ENCODE data around the gene RAB31.

RAB31 gene

GRCh38 chr18:9714266-9715087, 6.4 kb downstream of the RAB31 start:
- no peak for DNase-seq

GRCh38 chr18:9715088-9715343, 6.9 kb downstream of the RAB31 start:
- DNase-seq: no peak

DNA sequence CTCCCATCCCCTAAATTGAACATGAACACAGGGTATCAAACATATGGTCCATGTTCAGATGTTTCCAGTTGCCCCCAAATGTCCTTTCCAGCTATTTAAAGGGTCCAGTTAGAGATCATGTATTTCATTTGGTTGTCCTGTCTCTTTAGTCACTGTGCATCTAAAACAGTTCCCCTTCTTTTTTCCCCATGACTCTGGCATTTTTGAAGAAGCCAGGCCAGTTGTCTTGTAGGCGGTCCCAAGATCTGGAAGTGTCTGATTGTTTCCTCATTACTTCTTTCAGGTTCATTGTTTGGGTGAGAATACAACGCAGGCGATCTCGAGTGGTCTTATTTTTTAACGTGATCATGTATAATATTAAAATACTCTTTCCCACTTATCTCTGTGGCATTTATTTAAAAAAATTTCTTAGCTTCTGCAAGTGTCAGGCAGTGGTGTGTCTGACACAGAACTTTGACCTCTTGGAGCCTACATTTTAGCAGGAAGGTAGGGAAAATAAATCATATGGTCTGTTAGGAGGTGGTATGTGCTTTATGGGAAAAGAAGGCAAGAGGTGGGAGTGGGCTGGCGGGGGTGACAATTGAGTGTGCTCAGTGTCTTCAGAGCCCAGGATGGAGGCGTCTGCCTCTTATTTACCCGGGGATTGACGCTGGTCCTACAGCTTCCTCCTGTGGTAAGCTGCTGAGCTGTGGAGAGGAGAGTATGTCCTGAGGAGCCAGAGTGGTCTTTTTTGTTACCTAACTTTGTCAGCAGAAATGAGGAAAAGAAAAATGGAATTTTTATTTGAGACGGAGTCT, 8.1 kb downstream of the RAB31 start:
- no peak for DNase-seq

- no peak for DNase-seq
Measured at GRCh38 chr18:9716780-9717563, 8.9 kb downstream of the RAB31 start.

DNA sequence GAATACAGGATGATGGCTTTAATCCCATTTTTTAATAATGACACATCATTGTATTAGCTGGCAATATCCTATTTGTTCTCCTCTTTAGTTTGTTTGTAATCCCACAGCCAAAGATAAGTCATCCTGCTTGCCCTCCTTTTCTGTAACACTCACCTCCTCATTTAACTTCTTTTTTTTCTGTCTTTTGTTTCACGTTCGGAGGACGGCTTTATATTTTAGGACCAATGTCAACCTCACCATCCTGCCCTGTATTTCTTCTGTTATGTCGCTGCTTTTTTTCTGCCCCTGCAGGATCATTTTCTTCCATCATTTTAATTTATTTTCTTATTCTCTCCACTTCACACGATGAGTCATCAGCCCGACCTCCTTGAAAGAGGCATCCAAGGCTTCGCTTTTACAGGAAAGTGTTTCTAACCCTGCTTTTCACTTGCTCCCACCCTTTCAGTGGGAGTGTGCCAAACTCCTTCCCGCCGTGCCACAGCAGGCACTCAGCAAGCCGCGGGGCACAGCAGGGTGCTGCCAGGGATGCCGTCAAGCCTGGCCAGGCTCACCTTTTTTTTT, 11.4 kb downstream of the RAB31 start:
- no peak for DNase-seq

DNA sequence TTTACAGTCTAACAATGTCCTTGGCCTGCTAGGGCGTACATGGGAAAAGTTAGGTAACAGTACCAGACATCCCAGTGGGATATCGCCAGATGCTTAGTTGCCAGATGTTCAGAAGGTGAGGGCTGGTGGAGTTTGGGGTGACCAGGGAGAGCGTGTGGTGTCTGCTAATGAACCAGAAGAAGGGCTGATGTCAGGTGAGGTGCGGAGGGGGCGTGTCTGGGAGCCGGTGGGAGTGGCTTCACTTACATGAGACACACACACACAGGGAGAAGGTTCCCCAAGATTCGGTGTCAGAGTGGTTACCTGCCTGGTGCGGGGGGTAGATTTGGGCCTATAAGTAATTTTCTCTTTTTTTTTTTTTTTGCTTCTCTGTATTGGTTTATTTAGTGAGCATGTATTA, 12.2 kb downstream of the RAB31 start:
- DNase-seq: no peak

- no peak for DNase-seq
Measured at GRCh38 chr18:9721893-9722550, 13.9 kb downstream of the RAB31 start.

GRCh38 chr18:9722691-9723090, 14.6 kb downstream of the RAB31 start:
- no peak for DNase-seq

DNA sequence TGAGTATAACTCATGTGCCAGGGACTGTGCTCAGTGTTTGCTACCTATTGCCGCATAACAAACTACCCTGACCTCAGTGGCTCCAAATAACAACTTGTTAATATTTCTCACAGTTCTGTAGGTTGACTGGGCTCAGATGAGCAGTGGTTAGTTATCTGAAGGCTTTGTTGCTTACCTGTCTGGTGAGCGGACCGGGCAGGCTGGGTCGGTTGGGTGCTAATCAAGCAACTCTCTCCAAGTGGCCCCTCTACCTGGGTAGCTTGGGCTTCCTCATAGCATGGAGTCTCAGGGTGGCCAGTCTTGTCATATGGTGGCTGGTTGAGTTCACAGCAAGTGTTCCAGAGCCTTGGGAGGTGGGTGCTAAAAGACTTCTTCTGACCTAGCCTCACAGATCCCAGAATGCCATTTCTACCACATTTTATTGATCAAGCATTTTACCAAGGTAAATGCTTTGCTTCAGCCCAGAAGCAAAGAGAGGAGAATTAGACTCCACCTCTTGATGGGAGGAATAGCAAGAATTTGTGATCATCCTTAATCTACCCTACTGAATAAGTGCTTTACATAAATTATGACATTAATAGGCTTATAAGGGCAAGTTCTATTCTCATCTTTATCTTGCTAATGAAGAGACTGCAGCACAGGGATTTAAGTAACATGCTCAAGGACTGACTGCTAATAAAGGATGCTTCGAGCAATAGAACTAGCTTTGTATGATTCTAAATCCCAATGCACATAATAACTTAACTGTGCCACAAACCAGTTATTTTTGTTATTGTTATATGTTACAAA, 16.9 kb downstream of the RAB31 start:
- DNase-seq: no peak

DNA sequence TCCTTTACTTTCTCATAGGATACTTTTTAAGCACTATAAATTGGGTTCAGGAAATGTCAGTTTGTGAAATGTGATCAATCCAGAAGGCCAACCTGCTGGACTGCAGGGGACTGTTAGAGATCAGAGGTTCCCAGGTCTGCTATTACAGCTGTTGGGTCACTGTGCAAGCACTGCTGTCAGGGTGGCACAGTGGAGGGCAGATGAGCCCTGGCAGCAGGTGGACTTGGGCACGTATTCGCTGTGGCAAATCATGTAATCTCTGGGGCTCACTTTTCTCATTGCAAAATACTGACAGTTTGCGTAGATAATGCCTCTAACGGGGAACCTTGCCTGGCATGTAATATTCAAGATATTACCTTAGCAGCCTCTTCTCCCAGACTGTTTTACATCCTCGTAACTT, 18.1 kb downstream of the RAB31 start:
- no peak for DNase-seq

DNA sequence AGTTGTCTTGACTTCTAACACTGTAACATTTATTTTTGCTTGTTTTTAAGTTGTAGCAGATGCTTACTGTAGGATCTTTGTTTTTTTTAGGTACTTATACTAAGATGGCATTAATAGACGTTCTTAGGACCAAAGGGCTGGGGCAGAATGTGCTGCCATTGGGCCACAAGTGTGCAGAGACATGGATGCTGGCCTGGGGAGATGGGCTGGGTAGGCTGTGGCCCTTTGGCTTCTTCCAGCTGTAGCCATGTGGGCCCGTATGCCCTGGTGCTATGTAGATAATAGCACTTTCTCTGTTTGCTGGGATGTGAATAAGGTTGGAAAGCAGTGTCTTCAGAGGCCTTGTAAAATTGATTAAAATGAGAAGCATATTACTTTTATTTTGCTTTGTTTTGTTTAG, 18.8 kb downstream of the RAB31 start:
- DNase-seq: no peak

DNA sequence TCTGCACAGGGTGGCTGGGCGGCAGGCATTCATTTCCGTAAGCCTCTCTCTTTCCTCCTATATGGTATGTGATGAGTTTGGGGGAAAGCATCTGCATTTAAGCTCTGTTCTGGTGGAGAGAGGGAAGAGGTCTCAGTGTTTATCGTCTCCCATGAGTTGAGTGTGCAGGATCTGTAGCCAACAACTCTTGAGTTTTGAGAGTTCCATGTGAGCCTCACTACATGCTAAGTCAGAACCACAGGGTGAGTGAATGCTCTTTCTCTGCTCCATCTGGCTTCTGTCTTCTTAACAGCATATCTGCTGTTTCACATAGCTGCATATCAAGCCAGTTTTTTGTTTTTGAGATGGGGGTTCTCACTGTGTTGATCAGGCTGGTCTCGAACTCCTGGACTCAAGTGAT, 22.7 kb downstream of the RAB31 start:
- DNase-seq: no peak

GRCh38 chr18:9731380-9731779, 23.3 kb downstream of the RAB31 start:
- no peak for DNase-seq

DNA sequence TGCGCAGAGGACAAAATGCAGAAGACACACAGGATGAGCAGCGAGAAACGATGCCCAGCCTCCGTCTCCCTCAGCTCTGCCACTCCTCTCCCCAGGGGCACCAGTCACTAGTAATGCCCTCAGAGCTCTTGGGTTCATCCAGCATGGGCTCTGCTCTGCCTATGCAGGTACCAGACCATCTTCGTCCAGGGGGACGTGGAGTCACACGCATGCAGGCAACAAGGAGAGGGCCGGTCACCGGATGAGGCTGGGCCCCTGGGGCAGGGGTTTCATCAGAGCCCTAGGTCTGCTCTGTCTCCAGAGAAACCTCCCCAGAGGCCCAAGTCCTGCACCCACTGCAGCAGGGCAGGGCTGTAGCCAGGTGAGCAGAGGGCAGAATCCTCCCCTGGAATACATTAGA, 23.9 kb downstream of the RAB31 start:
- no peak for DNase-seq

DNA sequence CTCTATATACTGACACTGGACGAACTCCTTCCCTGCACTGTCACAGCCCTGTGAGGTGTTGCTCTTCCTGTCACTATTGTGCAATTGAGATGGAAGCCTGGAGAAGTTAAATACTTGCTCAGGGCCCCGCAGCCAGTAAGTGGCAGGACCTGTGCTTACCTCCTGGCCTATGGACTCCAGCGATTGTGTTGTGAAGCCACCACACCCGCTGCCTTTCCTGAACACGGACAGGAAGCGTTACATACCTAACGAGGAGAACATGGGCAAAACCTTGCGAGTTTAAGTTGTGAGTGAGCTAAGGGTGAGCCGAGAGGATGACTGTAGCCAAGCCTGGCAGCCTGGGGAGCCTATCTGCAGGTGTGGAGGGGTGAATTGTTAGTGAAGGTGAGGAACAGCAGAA, 26.1 kb downstream of the RAB31 start:
- DNase-seq: no peak

DNA sequence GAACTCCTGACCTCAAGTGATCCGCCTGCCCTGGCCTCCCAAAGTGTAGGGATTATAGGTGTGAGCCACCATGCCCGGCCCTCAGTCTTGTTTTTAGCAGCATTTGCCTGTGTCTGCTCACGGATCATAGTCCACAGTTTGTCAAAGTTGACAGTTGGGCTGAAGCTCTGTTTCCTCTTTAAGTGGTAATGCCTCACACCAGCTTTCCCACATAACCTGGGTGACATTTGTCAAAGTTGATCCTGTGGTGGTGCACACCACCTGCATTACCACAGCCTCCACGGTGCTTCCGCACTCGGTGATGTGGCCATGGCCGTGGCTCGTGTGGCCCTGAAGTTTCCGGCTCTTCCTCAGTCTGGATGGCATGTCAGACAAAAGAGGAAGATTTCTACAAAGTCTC, 27.1 kb downstream of the RAB31 start:
- DNase-seq: no peak

DNA sequence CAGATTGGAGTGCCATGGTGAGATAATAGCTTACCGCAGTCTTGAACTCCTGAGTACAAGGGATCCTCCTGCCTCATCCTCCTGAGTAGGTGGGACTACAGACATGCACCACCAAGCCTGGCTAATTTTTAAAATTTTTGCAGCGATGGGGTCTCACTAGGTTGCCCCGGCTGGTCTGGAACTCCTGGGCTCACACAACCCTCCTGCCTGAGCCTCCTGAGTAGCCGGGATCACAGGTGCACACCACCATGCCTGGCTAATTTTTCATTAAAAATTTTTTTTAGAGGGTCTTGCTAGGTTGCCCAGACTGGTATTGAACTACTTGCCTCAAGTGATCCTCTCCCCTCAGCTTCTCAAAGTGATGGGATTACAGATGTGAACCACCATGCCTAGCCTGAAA, 27.8 kb downstream of the RAB31 start:
- no peak for DNase-seq

DNA sequence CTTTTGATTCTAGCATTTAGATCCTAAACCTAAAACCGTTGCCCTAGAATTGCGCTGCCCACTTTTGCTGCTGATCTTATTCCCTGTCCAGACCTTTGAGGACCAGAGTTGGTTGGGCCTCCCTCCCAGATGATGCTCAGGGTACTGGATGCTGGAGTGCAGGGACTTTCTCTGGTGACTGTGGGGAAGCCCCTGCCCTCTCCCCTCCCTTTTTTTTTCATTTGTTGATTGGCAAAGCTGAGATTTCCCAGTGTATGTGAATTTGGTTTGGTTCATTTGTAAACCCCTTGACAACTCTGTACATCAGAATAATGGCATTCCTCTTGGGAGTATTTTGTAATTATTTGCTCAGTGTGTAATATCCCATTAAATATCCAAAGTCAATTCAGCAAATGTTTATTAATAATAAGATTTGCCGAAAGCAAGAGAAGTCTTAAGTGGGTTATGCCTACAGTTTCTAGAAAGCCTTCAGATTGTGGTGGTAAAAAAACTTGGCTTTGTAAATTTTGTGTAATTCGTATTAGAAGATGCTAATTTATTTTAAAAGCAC, 28.3 kb downstream of the RAB31 start:
- no peak for DNase-seq

DNA sequence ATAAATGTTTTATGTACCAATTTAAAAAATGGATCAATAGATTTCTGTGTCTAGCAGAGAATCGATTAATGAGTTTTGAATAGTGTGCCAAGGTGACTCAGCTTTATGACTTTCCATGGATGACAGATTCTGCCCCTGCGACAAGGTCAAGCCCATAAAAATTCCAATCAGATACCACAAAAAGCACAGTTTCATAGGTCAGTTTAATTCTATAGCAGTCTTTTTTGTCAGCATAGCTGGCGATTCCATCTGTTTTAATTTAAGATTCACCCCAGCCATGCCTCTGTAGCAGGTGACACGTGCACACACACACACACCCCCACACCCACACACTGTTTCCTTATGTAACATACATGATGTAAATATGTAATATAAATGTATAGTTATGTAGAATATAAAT, 28.9 kb downstream of the RAB31 start:
- DNase-seq: no peak

DNA sequence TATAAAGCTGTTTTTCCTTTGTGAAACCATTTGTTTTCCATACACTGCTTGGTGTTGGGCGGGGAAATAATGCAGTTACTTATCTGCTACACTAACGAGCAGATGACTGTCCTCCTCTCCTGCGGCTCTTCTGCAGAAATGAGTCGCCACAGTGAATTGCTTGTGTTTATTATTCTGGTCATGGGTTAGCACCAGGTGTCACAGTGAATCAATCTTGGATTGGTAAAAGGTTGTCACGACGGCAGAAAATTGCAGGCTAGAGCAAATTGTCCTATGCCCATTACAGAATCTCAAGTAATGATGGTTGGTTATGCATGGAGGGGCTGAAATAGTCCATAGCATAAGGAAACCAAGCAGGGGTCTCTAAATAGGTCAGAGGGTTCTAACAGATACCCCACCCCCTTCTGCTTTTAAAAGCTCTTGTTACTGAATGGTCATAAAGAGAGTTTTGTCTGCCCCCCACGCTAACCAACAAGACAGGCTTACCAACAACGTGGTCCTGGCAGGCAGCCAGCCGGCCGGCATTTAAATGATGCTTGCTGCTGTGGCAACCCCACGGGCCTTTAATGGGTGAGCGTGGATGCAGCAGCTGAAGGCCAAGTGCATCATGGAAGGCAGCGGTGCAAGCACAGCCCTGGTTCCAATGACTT, 29.5 kb downstream of the RAB31 start:
- no peak for DNase-seq

DNA sequence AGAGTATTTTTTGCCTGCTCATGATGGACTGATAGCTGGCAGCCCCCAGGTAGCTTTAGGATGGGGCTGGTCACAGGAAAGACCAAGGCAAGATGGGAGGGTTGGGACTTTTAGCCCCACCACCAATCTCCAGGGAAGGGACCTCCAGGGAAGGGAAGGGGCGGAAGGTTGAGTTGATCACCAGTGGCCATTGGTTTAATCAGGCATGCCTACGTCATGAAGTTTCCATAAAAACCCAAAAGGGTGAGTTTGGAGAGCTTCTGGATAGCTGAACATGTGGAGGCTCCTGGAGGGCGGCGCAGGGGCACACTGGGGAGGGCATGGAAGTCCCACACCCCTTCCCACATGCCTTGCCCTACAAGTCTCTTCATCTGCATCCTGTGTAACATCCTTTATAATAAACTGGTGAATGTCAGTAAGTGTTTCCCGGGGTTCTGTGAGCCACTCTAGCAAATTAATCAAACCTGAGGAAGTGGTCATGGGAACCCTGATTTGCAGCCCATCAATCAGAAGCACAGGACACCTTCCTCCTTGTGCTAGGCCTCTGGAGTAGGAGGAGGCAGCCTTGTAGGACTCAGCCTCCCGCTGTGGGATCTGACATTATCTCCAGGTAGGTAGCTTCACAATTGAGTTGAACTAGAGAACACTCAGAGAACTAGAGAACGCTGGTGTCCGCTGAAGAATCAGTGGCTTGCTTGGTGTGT, 30.3 kb downstream of the RAB31 start:
- DNase-seq: no peak

All from CD4-positive, alpha-beta T cell treated with Interleukin-10 for 1 hour (primary cell).